ENCODE measurements around the gene RNF213.

- TF ChIP-seq SP2 (IDR thresholded peaks at IDR 0.05; ENCODE audit: low read length) (no peak), SUZ12 (IDR thresholded peaks at IDR 0.05; ENCODE audit: low read length) (no peak), EZH2 (IDR thresholded peaks at IDR 0.05; ENCODE audit: low read depth, low read length, severe bottlenecking) (no peak), CTCF (IDR thresholded peaks at IDR 0.05; ENCODE audit: control extremely low read depth in 1 of 3, insufficient read depth in 1 of 3, low read depth in 1 of 3, low read length in 3 of 3) (no peak)
Observed at GRCh38 chr17:80260069-80260535, 550 bp upstream of the RNF213 start.

Data from H1 (cell line).